OCI-LY1 (cell line): ENCODE results near the gene SYT1.

Source experiments
- EZH2 ChIP-seq: fragments of 200-600 bp; sonication (generic), shearing (Covaris generic); IDR thresholded peaks from 2 replicates; pipeline ENCODE4 v1.8.0; 2017; ENCODE audit warnings: borderline replicate concordance, mixed run types, mild to moderate bottlenecking, antibody characterized with exemption, low read length, moderate library complexity, mixed read lengths
- TF ChIP-seq, protein P1 (sequence below): fragments of 200-600 bp; sonication (generic), shearing (Covaris generic); IDR thresholded peaks from 2 replicates; pipeline ENCODE4 v1.5.1; 2017; ENCODE audit warnings: mild to moderate bottlenecking, antibody characterized with exemption, low read length, moderate library complexity, mixed read lengths

- TF ChIP-seq, protein P1, sequence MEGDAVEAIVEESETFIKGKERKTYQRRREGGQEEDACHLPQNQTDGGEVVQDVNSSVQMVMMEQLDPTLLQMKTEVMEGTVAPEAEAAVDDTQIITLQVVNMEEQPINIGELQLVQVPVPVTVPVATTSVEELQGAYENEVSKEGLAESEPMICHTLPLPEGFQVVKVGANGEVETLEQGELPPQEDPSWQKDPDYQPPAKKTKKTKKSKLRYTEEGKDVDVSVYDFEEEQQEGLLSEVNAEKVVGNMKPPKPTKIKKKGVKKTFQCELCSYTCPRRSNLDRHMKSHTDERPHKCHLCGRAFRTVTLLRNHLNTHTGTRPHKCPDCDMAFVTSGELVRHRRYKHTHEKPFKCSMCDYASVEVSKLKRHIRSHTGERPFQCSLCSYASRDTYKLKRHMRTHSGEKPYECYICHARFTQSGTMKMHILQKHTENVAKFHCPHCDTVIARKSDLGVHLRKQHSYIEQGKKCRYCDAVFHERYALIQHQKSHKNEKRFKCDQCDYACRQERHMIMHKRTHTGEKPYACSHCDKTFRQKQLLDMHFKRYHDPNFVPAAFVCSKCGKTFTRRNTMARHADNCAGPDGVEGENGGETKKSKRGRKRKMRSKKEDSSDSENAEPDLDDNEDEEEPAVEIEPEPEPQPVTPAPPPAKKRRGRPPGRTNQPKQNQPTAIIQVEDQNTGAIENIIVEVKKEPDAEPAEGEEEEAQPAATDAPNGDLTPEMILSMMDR, result no peak
- TF ChIP-seq EZH2, result no peak
These were observed 276.1 kb downstream of the SYT1 start for GRCh38 chr12:79140711-79141110.
